GM12878 (cell line): ENCODE measurements around the gene XPO6. TPM values are rescaled to one million over a fixed set of nuclear protein-coding genes. Genes with fewer than 3 reads are reported as not detected.

Experiments used
- ATAC-seq: fragments of 200-7000 bp; cut with Tn5 transposase; 3 replicates; pipeline ENCODE4 v1.9.1; 2020; ENCODE audit warnings: mild to moderate bottlenecking, moderate library complexity
- BruUV-seq: library from RNA; stranded (reverse); fragments of 400-500 nt; replicated peaks from 2 replicates; lab custom pipeline; 2021; lab: Mats Ljungman, UMichigan
- CTCF ChIA-PET: fragments of 300-600 bp; sonication (Branson Sonifier 250); formaldehyde crosslinking; extraction: SDS; loops from one replicate; lab custom pipeline; 2021; ENCODE audit warnings: inconsistent platforms; lab: Yijun Ruan, JAX
- POLR2A ChIA-PET: fragments of 350-600 bp; formaldehyde crosslinking; extraction: SDS; loops from one replicate; lab custom pipeline; 2021; ENCODE audit warnings: inconsistent platforms; lab: Charles Lee
- RAD21 ChIA-PET: fragments of 300-600 bp; sonication (Branson Sonifier 250); formaldehyde crosslinking; loops from one replicate; lab custom pipeline; 2023; ENCODE audit warnings: antibody characterized with exemption; ENCODE audit not compliant: unreplicated experiment; lab: Charles Lee
- SMC1A ChIA-PET: fragments of 300-600 bp; sonication (Branson Sonifier 250); formaldehyde crosslinking; loops from one replicate; lab custom pipeline; 2023; ENCODE audit not compliant: unreplicated experiment, uncharacterized antibody; lab: Charles Lee
- DNase-seq: peaks from one replicate; pipeline ENCODE4 v3.0.0-alpha.2; 2011; ENCODE audit warnings: low read depth, low spot score
- FAIRE-seq: peaks from 3 replicates; lab custom pipeline; 2011; peaks lifted over from hg19 to GRCh38; lab: Jason Lieb, UNC
- H2AFZ ChIP-seq: 2 replicates; pipeline ENCODE4 v1.6.0; 2011; ENCODE audit warnings: low read depth, low read length, control low read depth; ENCODE audit not compliant: control insufficient read depth
- H3K27ac ChIP-seq: 2 replicates; pipeline ENCODE4 v1.5.1; 2011; ENCODE audit warnings: control low read depth; ENCODE audit not compliant: control insufficient read depth, insufficient read depth
- H3K27me3 ChIP-seq, 2 experiments: replicated peaks in 1 of 2; 2 replicates each; pipeline versions ENCODE4 v1.6.0 to v1.6.1; 2011; ENCODE audit warnings: low read length in 1 of 2; ENCODE audit not compliant: control insufficient read depth in 2 of 2, insufficient read depth in 2 of 2
- H3K36me3 ChIP-seq, 2 experiments: 2 replicates each; pipeline ENCODE4 v1.5.1; 2011; ENCODE audit warnings: low read length in 1 of 2; ENCODE audit not compliant: control insufficient read depth in 2 of 2, insufficient read depth in 2 of 2
- H3K4me1 ChIP-seq: 2 replicates; pipeline ENCODE4 v1.6.1; 2011; ENCODE audit warnings: mild to moderate bottlenecking, low read length, moderate library complexity, mixed read lengths; ENCODE audit not compliant: control insufficient read depth, insufficient read depth
- H3K4me2 ChIP-seq: 2 replicates; pipeline ENCODE4 v1.6.0; 2011; ENCODE audit warnings: control low read depth; ENCODE audit not compliant: control insufficient read depth, insufficient read depth
- H3K4me3 ChIP-seq: fragments of 200-600 bp; sonication (generic); 2 replicates; pipeline ENCODE4 v1.5.1; 2016
- H3K79me2 ChIP-seq: 2 replicates; pipeline ENCODE4 v1.6.0; 2011; ENCODE audit warnings: low read length; ENCODE audit not compliant: control insufficient read depth, insufficient read depth
- H3K9ac ChIP-seq: 2 replicates; pipeline ENCODE4 v1.8.0; 2011; ENCODE audit warnings: low read length, control low read depth, mixed read lengths; ENCODE audit not compliant: control insufficient read depth, insufficient read depth
- H3K9me3 ChIP-seq: replicated peaks from 3 replicates; pipeline ENCODE4 v1.5.1; 2011; ENCODE audit warnings: mild to moderate bottlenecking, low read length; ENCODE audit not compliant: control insufficient read depth, insufficient read depth
- H4K20me1 ChIP-seq: 2 replicates; pipeline ENCODE4 v1.6.0; 2011; ENCODE audit not compliant: control insufficient read depth, insufficient read depth
- BCL11A ChIP-seq: IDR thresholded peaks from 2 replicates; pipeline ENCODE4 v1.6.1; 2011; ENCODE audit warnings: low read depth, low read length
- BMI1 ChIP-seq: fragments of 450-650 bp; IDR thresholded peaks from 2 replicates; pipeline ENCODE4 v1.6.1; 2016; ENCODE audit warnings: mild to moderate bottlenecking, moderate library complexity, borderline replicate concordance
- CBX3 ChIP-seq: fragments of 200-600 bp; sonication (generic); IDR thresholded peaks from 2 replicates; pipeline ENCODE4 v1.6.1; 2016; ENCODE audit warnings: low read depth, borderline replicate concordance
- CREB1 ChIP-seq: IDR thresholded peaks from 2 replicates; pipeline ENCODE4 v1.6.1; 2012; ENCODE audit warnings: low read depth, mild to moderate bottlenecking, inconsistent platforms
- ESRRA ChIP-seq: IDR thresholded peaks from 2 replicates; pipeline ENCODE4 v1.6.1; 2012; ENCODE audit warnings: mild to moderate bottlenecking, low read length, improper control_type of control experiment
- MLLT1 ChIP-seq: fragments of 450-650 bp; IDR thresholded peaks from 2 replicates; pipeline ENCODE4 v1.6.1; 2016; ENCODE audit warnings: mild to moderate bottlenecking
- SMARCA5 ChIP-seq: fragments of 450-650 bp; IDR thresholded peaks from 2 replicates; pipeline ENCODE4 v1.6.1; 2017; ENCODE audit warnings: mild to moderate bottlenecking
- TARDBP ChIP-seq: IDR thresholded peaks from 2 replicates; pipeline ENCODE4 v1.6.1; 2016; ENCODE audit warnings: borderline replicate concordance
- TBL1XR1 ChIP-seq: IDR thresholded peaks from 2 replicates; pipeline ENCODE4 v1.6.1; 2012; ENCODE audit warnings: low read depth, low read length, improper control_type of control experiment
- TCF3 ChIP-seq: IDR thresholded peaks from 2 replicates; pipeline ENCODE4 v1.6.1; 2012; ENCODE audit warnings: low read depth, mild to moderate bottlenecking, low read length, borderline replicate concordance; ENCODE audit not compliant: insufficient read depth
- USF2 ChIP-seq: IDR thresholded peaks from 2 replicates; pipeline ENCODE4 v1.6.1; 2011; ENCODE audit warnings: low read depth, low read length, improper control_type of control experiment, borderline replicate concordance
- ZBTB40 ChIP-seq: fragments of 450-650 bp; IDR thresholded peaks from 2 replicates; pipeline ENCODE4 v1.6.1; 2016; ENCODE audit warnings: mild to moderate bottlenecking, moderate library complexity, borderline replicate concordance
- ZNF687 ChIP-seq: fragments of 450-650 bp; IDR thresholded peaks from 2 replicates; pipeline ENCODE4 v1.6.1; 2017; ENCODE audit warnings: mild to moderate bottlenecking, moderate library complexity
- ZZZ3 ChIP-seq: IDR thresholded peaks from 2 replicates; pipeline ENCODE4 v1.6.1; 2011; ENCODE audit warnings: low read depth; ENCODE audit not compliant: control insufficient read depth, insufficient read length
- WGBS: methylation state at CpG from one replicate; pipeline ENCODE4 v1.1.6; 2016; ENCODE audit warnings: low lambda C conversion rate; ENCODE audit not compliant: insufficient replicate concordance, insufficient coverage; ENCODE audit errors: missing lambda C conversion rate; 5-methylcytosine and 5-hydroxymethylcytosine counted together
- in situ Hi-C: fragments of 300-500 bp; cut with MboI; formaldehyde crosslinking; loops from 9 replicates; pipeline ENCODE4 v1.14.3; 2018; ENCODE audit warnings: mixed read lengths
- intact Hi-C: fragments of 100-400 bp; cut with micrococcal nuclease; formaldehyde crosslinking; loops from one replicate; pipeline ENCODE4 v1.14.2; 2022; ENCODE audit not compliant: unreplicated experiment
- polyA plus RNA-seq, 11 experiments: library from polyadenylated mRNA; depleted of rRNA in 4 of 11; unstranded in 6 of 11; stranded (reverse) in 5 of 11; fragments of >200 nt; fragmentation: Nextera tagmentation in 4 of 11; fragmentation: Illumina TruSeq in 1 of 11; extraction: Ambion mirVana in 4 of 11; extraction: Trizol in 1 of 11; gene quantifications; 1 replicate in 1 of 11; 2 replicates in 10 of 11; pipeline versions ENCODE4 v1.2.1 to v1.2.3, GENCODE V29; 2011 to 2016; ENCODE audit warnings: inconsistent platforms in 2 of 11, missing spikeins in 2 of 11, low read depth in 1 of 11
- total RNA-seq, 4 experiments: library from RNA; depleted of rRNA in 3 of 4; stranded (reverse); fragments of >200 nt in 3 of 4; fragmentation: Illumina TruSeq in 1 of 4; extraction: Trizol in 1 of 4; gene quantifications; 2 replicates each; pipeline versions ENCODE4 v1.2.1 to v1.2.3, GENCODE V29; 2013 to 2021

Gene XPO6
- total and polyA plus RNA-seq, 10 of the 15 experiments (the other 5 are each of a cell fraction or from before 2014, with no cell fraction given): 9.9 to 246 (median 110) TPM

- no peak overlapping the region for H3K9ac ChIP-seq
- no peaks in the 10 kb centered on the region; the same call in 1 of the 2 replicates for H3K4me1 ChIP-seq
- no peak overlapping the region for H2AFZ ChIP-seq
- no peak overlapping the region for H3K4me2 ChIP-seq
- peaks cover 21% of the 10 kb centered on the region for H3K79me2 ChIP-seq
- no peak for FAIRE-seq
- intact Hi-C loops: no loop called here
- H3K27me3 ChIP-seq: no peaks in the 10 kb centered on the region
- WGBS: 83% methylated on average over 2 of the region's 2 CpGs
- H3K36me3 ChIP-seq: peaks cover 18 to 26% of the 10 kb centered on the region in 2 experiments
- no peak overlapping the region for H3K4me3 ChIP-seq
- no TSS peak for BruUV-seq
- DNase-seq: no peak
- in situ Hi-C loops: no loop called here
- no peak overlapping the region for H3K27ac ChIP-seq
- no peaks in the 10 kb centered on the region; the same call in 1 of the 2 replicates for H4K20me1 ChIP-seq
- ChIA-PET SMC1A (interaction anchor here (1.2 to 2.8 kb wide), 7 partner anchors 8 to 45 kb away, joined by 3 to 12 read pairs (median 5); no protein-coding TSS in a partner anchor), POLR2A (interaction anchor here (1.1 to 1.5 kb wide), 3 partner anchors 10 to 23 kb away, joined by 5 to 6 read pairs (median 5); no protein-coding TSS in a partner anchor), CTCF (interaction anchor here (1.1 to 4.1 kb wide), 4 partner anchors 11 to 53 kb away, joined by 3 to 15 read pairs (median 8); no protein-coding TSS in a partner anchor), RAD21 (interaction anchor here (0.8 to 0.9 kb wide), 2 partner anchors 17 to 46 kb away, joined by 3 read pairs; no protein-coding TSS in a partner anchor)
- no peak for ATAC-seq
- no peaks in the 10 kb centered on the region for H3K9me3 ChIP-seq
- TF ChIP-seq MLLT1 (no peak), USF2 (no peak), SMARCA5 (no peak), TBL1XR1 (no peak), ZZZ3 (no peak), ZNF687 (no peak), TARDBP (no peak), BCL11A (no peak), CBX3 (no peak), ESRRA (no peak), ZBTB40 (no peak), BMI1 (no peak), CREB1 (no peak), TCF3 (no peak)
Observed at GRCh38 chr16:28164140-28164539, 47.6 kb downstream of the XPO6 start.
